Measurements from ENCODE around the gene MED22. TPM values are rescaled to one million over a fixed set of nuclear protein-coding genes. Genes with fewer than 3 reads are reported as not detected.

The MED22 gene
- total RNA-seq, 1 experiment from 2014 or later: 26.2 TPM

- ChIA-PET POLR2A (no interaction called here), CTCF (no interaction called here)
- H3K36me3 ChIP-seq (ENCODE audit: control insufficient read depth, insufficient read depth, low read length): no peaks in the 10 kb centered on the region
- H3K27me3 ChIP-seq (ENCODE audit: control insufficient read depth, insufficient read depth, low read length): no peaks in the 10 kb centered on the region
- no TSS peak for BruUV-seq (replicated peaks)
- intact Hi-C loops (cut with micrococcal nuclease; ENCODE audit: unreplicated experiment): no loop called here
- in situ Hi-C loops (cut with HindIII; ENCODE audit: low pct_unique_long_range_greater_than_20kb, low sequenced_read_pairs): no loop called here
- no peak for DNase-seq (ENCODE audit: low read depth, low spot score)
- no peaks in the 10 kb centered on the region for H3K9me3 ChIP-seq (ENCODE audit: control insufficient read depth, insufficient read depth, low read depth, low read length)
- ATAC-seq: no peak
- TF ChIP-seq POLR2AphosphoS5 (IDR thresholded peaks at IDR 0.05; ENCODE audit: low read depth, low read length) (no peak), SIN3A (IDR thresholded peaks at IDR 0.05; ENCODE audit: borderline replicate concordance, insufficient read depth, low read depth, low read length) (no peak), CTCF (IDR thresholded peaks at IDR 0.05) (no peak), REST (IDR thresholded peaks at IDR 0.05; ENCODE audit: insufficient read depth in 1 of 2, low read depth in 2 of 2, low read length in 1 of 2) (no peak), TCF7L2 (IDR thresholded peaks at IDR 0.05; ENCODE audit: low read depth, low read length) (no peak)
- H3K4me3 ChIP-seq (ENCODE audit: low read depth in 2 of 2, low read length in 2 of 2): no peak overlapping the region
- H3K4me1 ChIP-seq (ENCODE audit: control insufficient read depth, insufficient read depth, low read length): no peaks in the 10 kb centered on the region
- no peak overlapping the region for H3K27ac ChIP-seq (ENCODE audit: low read length)
Measured at GRCh38 chr9:133315997-133316396, 31.9 kb downstream of the MED22 start.

GRCh38 chr9:133309608-133310007, 38.3 kb downstream of the MED22 start:
- H3K9me3 ChIP-seq (ENCODE audit: control insufficient read depth, insufficient read depth, low read depth, low read length): no peaks in the 10 kb centered on the region
- in situ Hi-C loops (cut with HindIII; ENCODE audit: low pct_unique_long_range_greater_than_20kb, low sequenced_read_pairs) (no loop called here), intact Hi-C loops (cut with micrococcal nuclease; ENCODE audit: unreplicated experiment) (no loop called here)
- H3K36me3 ChIP-seq (ENCODE audit: control insufficient read depth, insufficient read depth, low read length): no peaks in the 10 kb centered on the region
- H3K4me1 ChIP-seq (ENCODE audit: control insufficient read depth, insufficient read depth, low read length): no peaks in the 10 kb centered on the region
- H3K27me3 ChIP-seq (ENCODE audit: control insufficient read depth, insufficient read depth, low read length): no peaks in the 10 kb centered on the region
- ChIA-PET POLR2A (no interaction called here), CTCF (no interaction called here)
- no peak overlapping the region for H3K4me3 ChIP-seq (ENCODE audit: low read depth in 2 of 2, low read length in 2 of 2)
- ATAC-seq: no peak
- H3K27ac ChIP-seq (ENCODE audit: low read length): no peak overlapping the region
- DNase-seq (ENCODE audit: low read depth, low spot score): no peak
- TF ChIP-seq SIN3A (IDR thresholded peaks at IDR 0.05; ENCODE audit: borderline replicate concordance, insufficient read depth, low read depth, low read length) (no peak), TCF7L2 (IDR thresholded peaks at IDR 0.05; ENCODE audit: low read depth, low read length) (no peak), POLR2AphosphoS5 (IDR thresholded peaks at IDR 0.05; ENCODE audit: low read depth, low read length) (no peak), CTCF (IDR thresholded peaks at IDR 0.05) (no peak), REST (IDR thresholded peaks at IDR 0.05; ENCODE audit: insufficient read depth in 1 of 2, low read depth in 2 of 2, low read length in 1 of 2) (no peak)
- no TSS peak for BruUV-seq (replicated peaks)
